Renal pelvis (tissue), 12 donors: ENCODE results near the gene RSPH9. TPM values are rescaled to one million over a fixed set of nuclear protein-coding genes. Genes with fewer than 3 reads are reported as not detected.

Source experiments
- DNase-seq: peaks from one replicate; pipeline ENCODE4 v3.0.0-alpha.2; 2013
- long read RNA-seq, 16 experiments: transcript quantifications; one replicate each; lab custom pipeline, GENCODE V29; 2026
- polyA plus RNA-seq, 3 donors: library from polyadenylated mRNA; unstranded; fragments of 120-200 nt; gene quantifications; one replicate each; pipeline ENCODE4 v1.2.1, GENCODE V29; 2013; ENCODE audit not compliant: insufficient read length in 3 of 3

The RSPH9 gene
- 1 to 10 TPM; 1.6 to 1.9 (median 1.8) TPM for polyA plus RNA-seq
- long read RNA-seq, donor 1, partial matches to known transcripts = 0 of 1 reads
- long read RNA-seq, donor 1, other reads (novel, unspliced or antisense) = 0 of 1 reads
- long read RNA-seq, donor 2, partial matches to known transcripts = 51 of 51 reads
- long read RNA-seq, donor 2, other reads (novel, unspliced or antisense) = 0 of 51 reads
- long read RNA-seq, donor 3, partial matches to known transcripts = 0 of 1 reads
- long read RNA-seq, donor 3, other reads (novel, unspliced or antisense) = 0 of 1 reads
- long read RNA-seq, donor 4, partial matches to known transcripts = 62 of 137 reads
- long read RNA-seq, donor 4, other reads (novel, unspliced or antisense) = 75 of 137 reads
- long read RNA-seq, donor 5, partial matches to known transcripts = 0 of 1 reads
- long read RNA-seq, donor 5, other reads (novel, unspliced or antisense) = 0 of 1 reads
- long read RNA-seq, donor 6, partial matches to known transcripts = 0 of 2 reads
- long read RNA-seq, donor 6, other reads (novel, unspliced or antisense) = 0 of 2 reads
- long read RNA-seq, donor 7, partial matches to known transcripts = 47 of 49 reads
- long read RNA-seq, donor 7, other reads (novel, unspliced or antisense) = 0 of 49 reads
- long read RNA-seq, donor 8 = 0 reads
- long read RNA-seq, donor 9, partial matches to known transcripts = 0 of 1 reads
- long read RNA-seq, donor 9, other reads (novel, unspliced or antisense) = 0 of 1 reads
- long read RNA-seq, donor 10, partial matches to known transcripts = 0 of 3 reads
- long read RNA-seq, donor 10, other reads (novel, unspliced or antisense) = 0 of 3 reads
- long read RNA-seq, donor 11 = 0 reads
- long read RNA-seq, donor 12 = 0 reads
- long read RNA-seq, donor 13 = 0 reads
- long read RNA-seq, donor 14, partial matches to known transcripts = 45 of 47 reads
- long read RNA-seq, donor 14, other reads (novel, unspliced or antisense) = 0 of 47 reads
- long read RNA-seq, donor 15, partial matches to known transcripts = 0 of 2 reads
- long read RNA-seq, donor 15, other reads (novel, unspliced or antisense) = 0 of 2 reads
- long read RNA-seq, donor 16, partial matches to known transcripts = 0 of 1 reads
- long read RNA-seq, donor 16, other reads (novel, unspliced or antisense) = 0 of 1 reads

- DNase-seq = peak; percentile 76
Measured at GRCh38 chr6:43644940-43645612, at the start of gene RSPH9. Gene RSPH9, plus strand, starts transcription at chr6:43645036. Its CDS starts 63 bp downstream, at chr6:43645099.

GRCh38 chr6:43600595-43600994, 44.2 kb upstream of the RSPH9 start:
- DNase-seq = no peak

GRCh38 chr6:43604174-43604573, 40.7 kb upstream of the RSPH9 start:
- DNase-seq = no peak

- no peak for DNase-seq
Measured at GRCh38 chr6:43606019-43606418, 38.8 kb upstream of the RSPH9 start.

GRCh38 chr6:43608310-43608763, 36.5 kb upstream of the RSPH9 start:
- peak; percentile 75 for DNase-seq

GRCh38 chr6:43608807-43609206, 36.0 kb upstream of the RSPH9 start:
- DNase-seq = no peak

- DNase-seq = no peak
Measured at GRCh38 chr6:43609402-43609801, 35.4 kb upstream of the RSPH9 start.

GRCh38 chr6:43610431-43610830, 34.4 kb upstream of the RSPH9 start:
- no peak for DNase-seq

- DNase-seq = no peak
Measured at GRCh38 chr6:43613721-43614395, 31.0 kb upstream of the RSPH9 start.

GRCh38 chr6:43614396-43614730, 30.5 kb upstream of the RSPH9 start:
- no peak for DNase-seq

- DNase-seq = no peak
Measured at GRCh38 chr6:43616725-43617472, 27.9 kb upstream of the RSPH9 start.

- DNase-seq = no peak
Measured at GRCh38 chr6:43621078-43621835, 23.6 kb upstream of the RSPH9 start.

GRCh38 chr6:43621836-43622180, 23.0 kb upstream of the RSPH9 start:
- DNase-seq = no peak

- DNase-seq = no peak
Measured at GRCh38 chr6:43622541-43622940, 22.3 kb upstream of the RSPH9 start.

GRCh38 chr6:43623880-43624785, 20.7 kb upstream of the RSPH9 start:
- DNase-seq = no peak

GRCh38 chr6:43624786-43625288, 20.0 kb upstream of the RSPH9 start:
- DNase-seq = no peak

GRCh38 chr6:43625393-43625992, 19.3 kb upstream of the RSPH9 start:
- no peak for DNase-seq
